Measurements from ENCODE around the gene USP46. TPM values are rescaled to one million over a fixed set of nuclear protein-coding genes. Genes with fewer than 3 reads are reported as not detected.

USP46 gene
- total RNA-seq, 1 experiment from 2014 or later, result 15.5 TPM

DNA sequence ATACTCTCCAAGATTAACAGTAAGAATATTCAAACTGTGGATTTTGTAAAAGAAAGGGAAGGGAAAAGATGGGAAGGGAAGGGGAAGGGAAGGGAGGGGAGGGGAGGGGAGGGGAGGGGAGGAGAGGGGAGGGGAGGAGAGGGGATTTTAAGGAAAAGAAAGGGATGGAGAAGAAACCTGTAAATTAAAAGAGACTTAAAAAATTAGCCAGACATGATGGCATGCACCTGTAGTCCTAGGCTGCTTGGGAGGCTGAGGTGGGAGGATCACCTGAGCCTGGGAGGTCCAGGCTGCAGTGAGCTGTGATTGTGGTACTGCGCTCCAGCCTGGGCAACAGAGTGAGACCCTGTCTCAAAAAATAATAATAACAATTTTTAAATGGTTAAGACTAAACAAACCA, 83.7 kb downstream of the USP46 start:
- in situ Hi-C loops (cut with HindIII; ENCODE audit: low pct_unique_long_range_greater_than_20kb, low sequenced_read_pairs) (no loop called here), intact Hi-C loops (cut with micrococcal nuclease; ENCODE audit: unreplicated experiment) (no loop called here)
- TF ChIP-seq, protein P1, sequence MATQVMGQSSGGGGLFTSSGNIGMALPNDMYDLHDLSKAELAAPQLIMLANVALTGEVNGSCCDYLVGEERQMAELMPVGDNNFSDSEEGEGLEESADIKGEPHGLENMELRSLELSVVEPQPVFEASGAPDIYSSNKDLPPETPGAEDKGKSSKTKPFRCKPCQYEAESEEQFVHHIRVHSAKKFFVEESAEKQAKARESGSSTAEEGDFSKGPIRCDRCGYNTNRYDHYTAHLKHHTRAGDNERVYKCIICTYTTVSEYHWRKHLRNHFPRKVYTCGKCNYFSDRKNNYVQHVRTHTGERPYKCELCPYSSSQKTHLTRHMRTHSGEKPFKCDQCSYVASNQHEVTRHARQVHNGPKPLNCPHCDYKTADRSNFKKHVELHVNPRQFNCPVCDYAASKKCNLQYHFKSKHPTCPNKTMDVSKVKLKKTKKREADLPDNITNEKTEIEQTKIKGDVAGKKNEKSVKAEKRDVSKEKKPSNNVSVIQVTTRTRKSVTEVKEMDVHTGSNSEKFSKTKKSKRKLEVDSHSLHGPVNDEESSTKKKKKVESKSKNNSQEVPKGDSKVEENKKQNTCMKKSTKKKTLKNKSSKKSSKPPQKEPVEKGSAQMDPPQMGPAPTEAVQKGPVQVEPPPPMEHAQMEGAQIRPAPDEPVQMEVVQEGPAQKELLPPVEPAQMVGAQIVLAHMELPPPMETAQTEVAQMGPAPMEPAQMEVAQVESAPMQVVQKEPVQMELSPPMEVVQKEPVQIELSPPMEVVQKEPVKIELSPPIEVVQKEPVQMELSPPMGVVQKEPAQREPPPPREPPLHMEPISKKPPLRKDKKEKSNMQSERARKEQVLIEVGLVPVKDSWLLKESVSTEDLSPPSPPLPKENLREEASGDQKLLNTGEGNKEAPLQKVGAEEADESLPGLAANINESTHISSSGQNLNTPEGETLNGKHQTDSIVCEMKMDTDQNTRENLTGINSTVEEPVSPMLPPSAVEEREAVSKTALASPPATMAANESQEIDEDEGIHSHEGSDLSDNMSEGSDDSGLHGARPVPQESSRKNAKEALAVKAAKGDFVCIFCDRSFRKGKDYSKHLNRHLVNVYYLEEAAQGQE (IDR thresholded peaks at IDR 0.05; ENCODE audit: insufficient read depth in 1 of 2, low read depth in 2 of 2, low read length in 1 of 2), result no peak
- TF ChIP-seq POLR2AphosphoS5 (IDR thresholded peaks at IDR 0.05; ENCODE audit: low read depth, low read length) (no peak), TCF7L2 (IDR thresholded peaks at IDR 0.05; ENCODE audit: low read depth, low read length) (no peak), SIN3A (IDR thresholded peaks at IDR 0.05; ENCODE audit: borderline replicate concordance, insufficient read depth, low read depth, low read length) (no peak)
- TF ChIP-seq, protein P2, sequence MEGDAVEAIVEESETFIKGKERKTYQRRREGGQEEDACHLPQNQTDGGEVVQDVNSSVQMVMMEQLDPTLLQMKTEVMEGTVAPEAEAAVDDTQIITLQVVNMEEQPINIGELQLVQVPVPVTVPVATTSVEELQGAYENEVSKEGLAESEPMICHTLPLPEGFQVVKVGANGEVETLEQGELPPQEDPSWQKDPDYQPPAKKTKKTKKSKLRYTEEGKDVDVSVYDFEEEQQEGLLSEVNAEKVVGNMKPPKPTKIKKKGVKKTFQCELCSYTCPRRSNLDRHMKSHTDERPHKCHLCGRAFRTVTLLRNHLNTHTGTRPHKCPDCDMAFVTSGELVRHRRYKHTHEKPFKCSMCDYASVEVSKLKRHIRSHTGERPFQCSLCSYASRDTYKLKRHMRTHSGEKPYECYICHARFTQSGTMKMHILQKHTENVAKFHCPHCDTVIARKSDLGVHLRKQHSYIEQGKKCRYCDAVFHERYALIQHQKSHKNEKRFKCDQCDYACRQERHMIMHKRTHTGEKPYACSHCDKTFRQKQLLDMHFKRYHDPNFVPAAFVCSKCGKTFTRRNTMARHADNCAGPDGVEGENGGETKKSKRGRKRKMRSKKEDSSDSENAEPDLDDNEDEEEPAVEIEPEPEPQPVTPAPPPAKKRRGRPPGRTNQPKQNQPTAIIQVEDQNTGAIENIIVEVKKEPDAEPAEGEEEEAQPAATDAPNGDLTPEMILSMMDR (IDR thresholded peaks at IDR 0.05), result no peak
- ChIA-PET CTCF (no interaction called here), POLR2A (no interaction called here)
- H3K27me3 ChIP-seq (ENCODE audit: control insufficient read depth, insufficient read depth, low read length), result peaks cover 2% of the 10 kb centered on the region; the same call in 1 of the 2 replicates
- H3K36me3 ChIP-seq (ENCODE audit: control insufficient read depth, insufficient read depth, low read length), result no peaks in the 10 kb centered on the region
- no peak overlapping the region for H3K27ac ChIP-seq (ENCODE audit: low read length)
- no peaks in the 10 kb centered on the region for H3K9me3 ChIP-seq (ENCODE audit: control insufficient read depth, insufficient read depth, low read depth, low read length)
- ATAC-seq (no peak), DNase-seq (ENCODE audit: low read depth, low spot score) (no peak)
- no peak overlapping the region for H3K4me3 ChIP-seq (ENCODE audit: low read depth in 2 of 2, low read length in 2 of 2)
- BruUV-seq (replicated peaks), result no TSS peak
- H3K4me1 ChIP-seq (ENCODE audit: control insufficient read depth, insufficient read depth, low read length), result no peaks in the 10 kb centered on the region

DNA sequence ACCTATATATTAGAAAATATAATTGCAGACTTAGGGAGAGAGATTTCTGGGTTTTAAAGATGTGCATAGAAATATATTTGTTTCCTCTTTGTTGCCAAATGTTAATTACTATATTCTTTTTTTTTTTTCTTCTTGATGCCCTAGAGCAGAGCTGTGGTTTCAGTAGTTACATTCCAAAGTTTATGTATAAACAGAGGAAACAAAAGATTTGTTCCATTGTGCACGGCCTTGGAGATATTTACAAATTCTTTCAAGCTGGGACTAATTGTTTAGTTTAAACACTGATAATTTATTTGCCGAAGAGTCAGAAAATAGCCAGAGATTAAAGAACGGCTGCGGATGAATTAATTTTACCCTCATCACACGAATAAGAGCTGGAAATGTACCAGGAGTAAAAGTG, 85.1 kb downstream of the USP46 start:
- intact Hi-C loops (cut with micrococcal nuclease; ENCODE audit: unreplicated experiment) (no loop called here), in situ Hi-C loops (cut with HindIII; ENCODE audit: low pct_unique_long_range_greater_than_20kb, low sequenced_read_pairs) (no loop called here)

More for the DNA sequence above, 85.1 kb downstream of the USP46 start:
- TF ChIP-seq, protein P2 (IDR thresholded peaks at IDR 0.05), result no peak
- TF ChIP-seq TCF7L2 (IDR thresholded peaks at IDR 0.05; ENCODE audit: low read depth, low read length) (no peak), POLR2AphosphoS5 (IDR thresholded peaks at IDR 0.05; ENCODE audit: low read depth, low read length) (no peak), SIN3A (IDR thresholded peaks at IDR 0.05; ENCODE audit: borderline replicate concordance, insufficient read depth, low read depth, low read length) (no peak)
- TF ChIP-seq, protein P1 (IDR thresholded peaks at IDR 0.05; ENCODE audit: insufficient read depth in 1 of 2, low read depth in 2 of 2, low read length in 1 of 2), result no peak
- no peaks in the 10 kb centered on the region for H3K4me1 ChIP-seq (ENCODE audit: control insufficient read depth, insufficient read depth, low read length)
- no peak overlapping the region for H3K4me3 ChIP-seq (ENCODE audit: low read depth in 2 of 2, low read length in 2 of 2)
- ChIA-PET POLR2A (no interaction called here), CTCF (no interaction called here)
- no TSS peak for BruUV-seq (replicated peaks)
- peaks cover 2% of the 10 kb centered on the region; the same call in 1 of the 2 replicates for H3K27me3 ChIP-seq (ENCODE audit: control insufficient read depth, insufficient read depth, low read length)
- ATAC-seq (no peak), DNase-seq (ENCODE audit: low read depth, low spot score) (no peak)
- no peaks in the 10 kb centered on the region for H3K9me3 ChIP-seq (ENCODE audit: control insufficient read depth, insufficient read depth, low read depth, low read length)
- H3K27ac ChIP-seq (ENCODE audit: low read length), result no peak overlapping the region
- H3K36me3 ChIP-seq (ENCODE audit: control insufficient read depth, insufficient read depth, low read length), result no peaks in the 10 kb centered on the region
